Endothelial cell (in vitro differentiated cells): Measurements from ENCODE around the gene STRADA. TPM values are rescaled to one million over a fixed set of nuclear protein-coding genes. Genes with fewer than 3 reads are reported as not detected.

ENCODE experiments used
- DNase-seq: peaks from one replicate; pipeline ENCODE4 v3.0.0; 2021; ENCODE audit warnings: low spot score
- H3K27ac Mint-ChIP-seq: one replicate; pipeline ENCODE4 v1.8.0; 2021; ENCODE audit warnings: mixed read lengths, inconsistent platforms; ENCODE audit not compliant: unreplicated experiment
- H3K27me3 Mint-ChIP-seq: one replicate; pipeline ENCODE4 v1.8.0; 2021; ENCODE audit warnings: mild to moderate bottlenecking, moderate library complexity, mixed read lengths, inconsistent platforms; ENCODE audit not compliant: unreplicated experiment
- H3K36me3 Mint-ChIP-seq: one replicate; pipeline ENCODE4 v1.8.0; 2021; ENCODE audit warnings: mild to moderate bottlenecking, low read depth, mixed read lengths, inconsistent platforms; ENCODE audit not compliant: unreplicated experiment
- H3K4me1 Mint-ChIP-seq: one replicate; pipeline ENCODE4 v1.8.0; 2021; ENCODE audit warnings: mild to moderate bottlenecking, mixed read lengths, inconsistent platforms; ENCODE audit not compliant: unreplicated experiment
- H3K4me3 Mint-ChIP-seq: one replicate; pipeline ENCODE4 v1.8.0; 2021; ENCODE audit warnings: mild to moderate bottlenecking, mixed read lengths, inconsistent platforms; ENCODE audit not compliant: unreplicated experiment
- H3K9me3 Mint-ChIP-seq: one replicate; pipeline ENCODE4 v1.8.0; 2021; ENCODE audit warnings: mixed read lengths, inconsistent platforms; ENCODE audit not compliant: unreplicated experiment
- total RNA-seq: library from RNA; stranded (reverse); fragmentation: NEBNext Ultra II Directional; extraction: Animal tissue kit (Norgen Biotek cat#: 25700); gene quantifications from one replicate; pipeline ENCODE4 v1.2.1, GENCODE V29; 2021; ENCODE audit not compliant: unreplicated experiment
- TF ChIP-seq, protein P1 (sequence below): fragments of 200-600 bp; sonication (generic); IDR thresholded peaks from one replicate; pipeline ENCODE4 v1.5.0; 2021; ENCODE audit warnings: antibody characterized with exemption; ENCODE audit not compliant: unreplicated experiment

STRADA gene
- total RNA-seq, 1 donor from 2014 or later: 51.8 TPM

DNA sequence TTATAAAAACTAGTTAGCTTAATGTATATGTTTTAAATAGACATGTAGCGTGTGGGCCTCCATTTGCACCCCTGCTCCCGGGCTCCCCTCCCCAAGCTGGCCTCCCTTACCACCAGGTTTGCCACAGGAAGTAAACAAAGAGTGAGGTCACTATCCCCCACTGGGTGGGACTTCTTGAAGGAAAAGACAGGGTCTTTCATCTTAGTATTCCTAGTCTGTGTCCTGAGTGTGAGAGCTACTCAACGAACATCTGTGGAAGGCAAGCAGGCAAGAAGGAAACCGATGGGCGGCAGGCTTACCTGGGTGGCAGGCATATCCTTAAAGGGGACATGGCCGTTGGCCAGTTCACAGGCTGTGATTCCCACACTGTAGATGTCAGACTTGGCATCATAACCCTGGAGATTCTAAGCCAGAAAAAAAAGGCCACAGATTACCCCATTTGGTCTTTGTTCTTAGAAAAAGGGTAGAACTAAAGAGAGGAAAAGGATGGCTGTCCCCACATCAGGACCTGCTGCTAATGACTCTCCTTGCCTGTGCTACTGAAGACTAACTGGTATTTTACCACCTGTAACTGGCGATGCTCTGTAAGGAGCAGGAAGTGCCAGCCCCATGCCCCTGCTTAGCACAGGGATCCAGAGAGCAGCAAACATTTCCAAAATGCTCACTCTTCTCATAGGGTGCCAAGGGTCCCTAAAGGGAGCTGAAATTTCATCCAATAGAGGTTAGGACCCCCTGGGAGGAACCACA lies 35.1 kb downstream of the STRADA start:
- Mint-ChIP-seq H3K27ac (peak overlapping the region; percentile 78), H3K9me3 (no peaks in the 10 kb centered on the region), H3K27me3 (peaks cover 12% of the 10 kb centered on the region), H3K4me1 (peaks cover 22% of the 10 kb centered on the region), H3K4me3 (no peak overlapping the region), H3K36me3 (peaks cover 29% of the 10 kb centered on the region)
- DNase-seq: no peak
- TF ChIP-seq, protein P1, sequence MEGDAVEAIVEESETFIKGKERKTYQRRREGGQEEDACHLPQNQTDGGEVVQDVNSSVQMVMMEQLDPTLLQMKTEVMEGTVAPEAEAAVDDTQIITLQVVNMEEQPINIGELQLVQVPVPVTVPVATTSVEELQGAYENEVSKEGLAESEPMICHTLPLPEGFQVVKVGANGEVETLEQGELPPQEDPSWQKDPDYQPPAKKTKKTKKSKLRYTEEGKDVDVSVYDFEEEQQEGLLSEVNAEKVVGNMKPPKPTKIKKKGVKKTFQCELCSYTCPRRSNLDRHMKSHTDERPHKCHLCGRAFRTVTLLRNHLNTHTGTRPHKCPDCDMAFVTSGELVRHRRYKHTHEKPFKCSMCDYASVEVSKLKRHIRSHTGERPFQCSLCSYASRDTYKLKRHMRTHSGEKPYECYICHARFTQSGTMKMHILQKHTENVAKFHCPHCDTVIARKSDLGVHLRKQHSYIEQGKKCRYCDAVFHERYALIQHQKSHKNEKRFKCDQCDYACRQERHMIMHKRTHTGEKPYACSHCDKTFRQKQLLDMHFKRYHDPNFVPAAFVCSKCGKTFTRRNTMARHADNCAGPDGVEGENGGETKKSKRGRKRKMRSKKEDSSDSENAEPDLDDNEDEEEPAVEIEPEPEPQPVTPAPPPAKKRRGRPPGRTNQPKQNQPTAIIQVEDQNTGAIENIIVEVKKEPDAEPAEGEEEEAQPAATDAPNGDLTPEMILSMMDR: no peak

DNA sequence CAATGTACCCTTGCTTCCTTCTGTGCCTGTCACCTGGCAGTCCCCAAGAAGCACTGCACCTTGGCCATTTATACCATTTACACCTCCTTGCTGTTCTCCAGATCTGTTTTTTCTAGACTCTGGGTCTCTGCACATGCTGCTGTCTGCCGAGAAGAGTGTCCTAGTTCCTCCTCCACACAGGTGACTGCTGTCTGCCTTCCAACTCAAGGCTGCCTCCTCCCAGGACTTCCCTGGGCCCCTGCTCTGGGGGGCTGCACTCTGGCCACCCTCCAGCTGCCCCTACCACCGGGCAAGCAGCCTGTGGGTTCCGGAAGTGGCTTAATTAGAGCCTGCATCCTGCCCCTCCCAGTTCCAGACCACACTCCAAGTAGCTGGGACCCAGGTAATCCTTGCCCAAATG lies 35.9 kb downstream of the STRADA start:
- H3K4me1 Mint-ChIP-seq: peaks cover 26% of the 10 kb centered on the region
- no peak overlapping the region for H3K4me3 Mint-ChIP-seq
- peaks cover 14% of the 10 kb centered on the region for H3K27me3 Mint-ChIP-seq
- DNase-seq: no peak
- TF ChIP-seq, protein P1: no peak
- peak overlapping the region; percentile 70 for H3K27ac Mint-ChIP-seq
- H3K9me3 Mint-ChIP-seq: no peaks in the 10 kb centered on the region
- peaks cover 32% of the 10 kb centered on the region for H3K36me3 Mint-ChIP-seq

DNA sequence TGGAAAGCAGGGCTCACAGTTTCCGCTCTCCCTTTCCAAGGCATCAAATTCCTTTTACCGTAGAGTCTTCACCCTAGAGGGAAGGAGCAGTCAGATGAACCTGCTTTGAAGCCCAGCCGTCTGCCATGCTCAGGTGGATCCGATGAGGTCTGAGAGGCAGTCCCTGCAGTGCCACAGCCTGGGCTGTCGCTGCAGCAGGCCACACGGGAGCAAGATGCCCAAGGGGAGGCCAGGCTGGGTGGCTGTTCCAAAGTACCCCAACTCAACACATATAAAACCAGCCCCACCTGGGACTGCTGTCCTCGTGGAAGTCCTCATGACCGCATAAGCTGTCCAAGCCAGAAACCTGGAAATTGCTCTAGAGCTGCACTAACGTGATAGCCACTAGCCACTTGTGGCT lies 36.8 kb downstream of the STRADA start:
- no peak overlapping the region for H3K4me3 Mint-ChIP-seq
- H3K36me3 Mint-ChIP-seq: peaks cover 32% of the 10 kb centered on the region
- DNase-seq: no peak
- H3K27me3 Mint-ChIP-seq: peaks cover 14% of the 10 kb centered on the region
- peaks cover 26% of the 10 kb centered on the region for H3K4me1 Mint-ChIP-seq
- H3K9me3 Mint-ChIP-seq: no peaks in the 10 kb centered on the region
- TF ChIP-seq, protein P1: no peak
- H3K27ac Mint-ChIP-seq: no peak overlapping the region

DNA sequence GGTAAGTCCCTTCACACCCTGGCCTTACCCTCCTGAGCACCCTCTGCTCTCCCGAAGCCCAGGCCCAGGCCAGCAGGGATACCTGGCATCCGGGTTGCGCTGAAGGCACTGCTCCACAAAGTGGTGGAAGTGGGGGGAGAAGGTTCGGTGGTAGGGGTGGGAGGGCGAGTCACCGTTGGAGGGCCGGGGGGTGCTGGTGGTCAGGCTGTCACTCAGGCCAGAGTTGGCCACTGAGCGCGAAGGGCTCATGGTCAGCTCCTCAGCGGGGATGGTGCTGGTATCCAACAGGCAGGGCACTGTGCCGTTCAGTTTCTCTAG lies 37.4 kb downstream of the STRADA start:
- no peak overlapping the region for H3K4me3 Mint-ChIP-seq
- DNase-seq: no peak
- TF ChIP-seq, protein P1: no peak
- peaks cover 26% of the 10 kb centered on the region for H3K4me1 Mint-ChIP-seq
- H3K9me3 Mint-ChIP-seq: no peaks in the 10 kb centered on the region
- H3K36me3 Mint-ChIP-seq: peaks cover 29% of the 10 kb centered on the region
- peaks cover 14% of the 10 kb centered on the region for H3K27me3 Mint-ChIP-seq
- H3K27ac Mint-ChIP-seq: no peak overlapping the region

DNA sequence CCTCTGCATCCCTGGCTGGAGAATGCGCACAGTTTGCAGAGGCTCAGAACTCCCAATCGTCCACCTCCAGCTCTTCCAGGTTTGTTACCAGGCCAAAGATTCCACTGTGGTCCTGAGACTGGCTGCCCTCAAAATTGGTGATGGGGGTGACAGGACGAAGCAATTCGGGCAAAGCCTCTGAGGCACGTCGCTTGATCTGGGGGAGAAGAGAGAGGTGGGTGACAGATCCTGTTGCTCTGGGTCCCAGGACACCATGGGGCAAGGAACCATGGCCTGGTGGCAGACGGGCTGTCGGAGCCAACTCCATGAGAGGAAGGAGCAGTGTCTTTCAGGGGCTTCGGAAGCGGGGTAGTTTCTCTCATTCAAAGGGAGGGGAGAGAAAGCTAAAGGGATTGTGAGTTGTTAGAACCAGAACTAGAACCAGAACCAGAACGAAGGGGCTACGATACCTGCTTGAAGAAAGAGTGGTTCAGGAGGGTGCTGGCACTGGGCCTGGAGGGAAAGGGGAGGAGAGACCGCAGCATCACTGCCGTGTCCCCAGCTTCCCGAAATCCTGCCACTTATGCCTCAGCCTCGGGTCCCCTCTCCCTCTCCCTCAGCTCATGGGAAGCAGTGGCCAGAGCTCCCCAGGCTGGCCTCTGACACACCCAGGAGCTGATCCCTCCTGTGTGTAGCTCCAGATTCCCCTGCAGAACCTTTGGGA lies 37.9 kb downstream of the STRADA start:
- Mint-ChIP-seq H3K27me3 (peaks cover 13% of the 10 kb centered on the region), H3K27ac (peak overlapping the region; percentile 68), H3K4me3 (peak overlapping the region; percentile 85), H3K36me3 (peaks cover 24% of the 10 kb centered on the region), H3K9me3 (no peaks in the 10 kb centered on the region), H3K4me1 (peaks cover 26% of the 10 kb centered on the region)
- no peak for DNase-seq
- TF ChIP-seq, protein P1: no peak
